Measurements from ENCODE around the gene NPC2.

DNA sequence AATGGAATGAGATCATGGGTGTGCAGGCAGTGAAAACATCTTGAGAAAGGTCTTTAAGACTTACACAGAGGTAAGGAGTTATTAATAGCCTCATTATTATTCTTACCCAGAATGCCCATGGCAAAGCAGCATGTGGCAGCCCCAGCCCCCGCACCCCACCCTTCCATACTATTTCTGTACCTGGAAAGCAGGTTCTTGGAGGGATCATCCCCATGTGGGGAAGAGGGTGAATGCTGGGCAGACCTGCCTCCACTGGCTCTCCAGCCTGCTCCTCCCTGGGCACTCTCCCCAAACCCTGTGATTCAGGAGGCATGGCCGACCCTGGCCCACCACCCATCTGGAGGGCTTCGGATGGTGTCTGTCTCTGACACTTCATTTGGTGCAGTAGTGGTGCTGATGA is 28.3 kb downstream of the NPC2 start:
- TF ChIP-seq HDGF (IDR thresholded peaks at IDR 0.05; ENCODE audit: borderline replicate concordance) = no peak
- TF ChIP-seq SP1 (IDR thresholded peaks at IDR 0.05) = no peak
- TF ChIP-seq SUZ12 (IDR thresholded peaks at IDR 0.05) = no peak
- TF ChIP-seq ZNF384 (IDR thresholded peaks at IDR 0.05) = no peak
- no peak for TF ChIP-seq BHLHE40 (IDR thresholded peaks at IDR 0.05; ENCODE audit: borderline replicate concordance)
- TF ChIP-seq FOXA1 (IDR thresholded peaks at IDR 0.05) = no peak
- TF ChIP-seq FOXK2 (IDR thresholded peaks at IDR 0.05) = no peak

Measured in HEK293T (cell line).